GM12874 (cell line): Measurements from ENCODE around the gene PPP6R2.

ENCODE experiments used
- CTCF ChIP-seq: IDR thresholded peaks from 2 replicates; pipeline ENCODE4 v1.5.1; 2011; ENCODE audit warnings: low read depth, mild to moderate bottlenecking, control low read depth, low read length, moderate library complexity; ENCODE audit not compliant: insufficient read depth

PPP6R2 gene

GRCh38 chr22:50461979-50462540 lies 118.9 kb downstream of the PPP6R2 start:
- no peak for TF ChIP-seq CTCF

DNA sequence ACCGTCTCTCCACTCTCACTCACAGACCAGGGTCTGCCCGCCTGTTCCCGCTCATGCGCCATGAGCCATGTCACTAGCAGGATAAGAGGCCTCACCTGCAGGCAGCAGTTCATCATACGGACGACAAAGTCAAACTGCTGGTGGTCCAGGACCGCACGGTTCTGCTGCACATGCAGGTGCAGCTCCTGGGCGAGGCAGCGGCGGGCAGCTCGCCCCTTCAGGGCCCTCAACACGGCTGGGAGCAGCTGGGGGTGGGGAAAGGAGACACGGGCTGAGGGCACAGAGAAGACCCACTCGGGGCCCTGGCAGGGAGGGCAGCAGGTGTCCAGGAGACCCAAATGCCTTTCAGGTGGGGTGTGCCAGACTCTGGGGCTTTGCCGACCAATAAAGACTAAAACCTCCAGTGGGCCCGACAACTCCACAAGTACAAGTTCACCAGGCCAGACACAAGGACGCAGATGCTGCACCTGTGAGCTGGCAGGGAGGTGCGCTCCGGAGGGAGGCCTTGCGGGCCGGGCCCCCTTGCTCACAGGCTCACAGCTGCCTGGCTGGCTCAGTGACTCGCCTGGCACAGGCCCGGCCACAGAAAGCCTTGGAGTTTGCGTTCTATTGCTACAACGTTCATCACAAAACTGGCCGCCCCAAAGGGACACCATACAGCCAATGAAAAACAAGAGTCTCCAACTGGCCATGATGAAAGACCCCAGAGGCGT lies 120.2 kb downstream of the PPP6R2 start:
- no peak for TF ChIP-seq CTCF

- no peak for TF ChIP-seq CTCF
These were observed 121.3 kb downstream of the PPP6R2 start for GRCh38 chr22:50464451-50464850.

DNA sequence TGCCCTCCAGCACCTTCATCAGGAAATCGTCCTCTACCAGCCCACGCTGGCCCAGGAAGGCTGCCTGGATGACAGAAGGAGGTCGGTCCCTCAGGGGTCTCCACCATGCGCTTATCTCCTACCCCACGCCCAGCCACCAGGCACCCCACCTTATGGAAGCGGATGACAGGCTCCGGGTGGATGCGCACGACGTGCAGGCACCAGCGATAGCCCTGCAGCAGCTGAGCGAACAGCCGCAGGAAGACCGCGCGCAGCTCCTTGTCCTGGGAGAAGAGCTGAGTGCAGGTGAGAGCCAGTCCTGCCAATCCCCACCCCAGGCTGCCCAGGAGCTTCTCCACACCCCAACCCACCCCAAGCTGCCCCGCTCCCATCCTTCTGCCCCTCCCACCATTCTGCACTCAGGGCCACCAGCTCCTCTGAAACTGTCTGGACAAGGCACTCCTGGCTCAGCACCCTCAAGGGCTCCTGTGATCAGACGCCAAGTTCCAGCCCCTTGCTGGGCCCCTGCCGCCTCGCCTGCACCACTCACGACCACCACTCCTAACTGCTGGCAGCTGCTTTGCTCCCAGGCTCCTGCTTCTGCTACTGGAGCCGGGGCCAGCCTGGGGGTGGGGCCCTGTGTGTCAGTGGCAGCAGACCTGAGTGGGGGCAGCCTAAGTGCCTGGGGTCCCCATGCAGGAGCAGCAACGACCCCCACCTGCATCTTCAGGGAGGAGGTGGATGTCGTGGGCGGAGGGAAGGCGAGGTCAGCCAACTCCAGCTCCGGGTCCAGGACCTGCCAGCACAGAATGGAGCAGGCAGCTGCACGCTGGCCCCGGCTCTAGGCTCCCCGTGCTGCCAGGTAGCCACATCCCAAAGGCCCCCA lies 122.2 kb downstream of the PPP6R2 start:
- TF ChIP-seq CTCF = no peak

- no peak for TF ChIP-seq CTCF
These were observed 124.2 kb downstream of the PPP6R2 start for GRCh38 chr22:50467341-50467740.

GRCh38 chr22:50467773-50468440 lies 124.8 kb downstream of the PPP6R2 start:
- TF ChIP-seq CTCF = no peak

DNA sequence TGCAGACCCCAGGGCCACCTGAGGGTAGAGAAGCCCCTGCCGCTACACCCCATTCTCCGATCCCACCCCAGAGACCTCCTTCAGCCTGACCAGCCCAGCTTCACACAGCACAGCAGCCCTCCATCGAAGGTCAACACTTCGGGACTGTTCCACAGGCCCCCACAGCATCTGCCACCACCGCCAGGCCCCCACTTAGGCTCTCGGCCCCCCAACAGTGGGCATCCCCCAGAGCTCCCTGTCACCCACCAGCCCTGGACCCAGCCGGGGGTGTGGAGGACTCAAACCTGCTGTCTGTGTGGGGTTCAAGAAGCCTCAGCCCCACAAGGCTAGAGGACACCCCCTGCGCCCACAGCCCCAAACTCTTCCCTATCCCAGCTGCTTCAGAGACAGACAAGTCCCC lies 125.5 kb downstream of the PPP6R2 start:
- TF ChIP-seq CTCF = no peak
